ENCODE data around the gene DRAP1.

Gene DRAP1

DNA sequence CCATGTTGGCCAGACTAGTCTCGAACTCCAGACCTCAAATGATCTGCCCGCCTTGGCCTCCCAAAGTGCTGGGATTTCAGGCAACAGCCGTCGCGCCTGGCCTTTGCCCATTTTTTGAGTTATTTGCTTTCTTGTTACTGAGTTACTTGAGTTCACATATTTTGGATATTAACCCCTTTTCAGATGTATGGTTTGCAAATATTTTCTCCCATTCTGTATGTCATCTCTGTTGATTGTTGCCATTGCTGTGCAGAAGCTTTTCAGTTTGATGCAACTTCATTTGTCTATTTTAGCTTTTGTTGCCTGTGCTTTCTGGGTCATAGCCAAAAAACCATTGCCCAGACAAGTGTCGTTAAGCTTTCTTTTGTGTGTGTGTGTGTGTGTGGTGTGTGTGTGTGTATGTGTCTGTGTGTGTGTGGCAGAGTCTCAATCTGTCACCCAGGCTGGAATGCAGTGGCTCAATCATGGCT lies 32.9 kb downstream of the DRAP1 start:
- no peak for DNase-seq (ENCODE audit: low read depth)

DNA sequence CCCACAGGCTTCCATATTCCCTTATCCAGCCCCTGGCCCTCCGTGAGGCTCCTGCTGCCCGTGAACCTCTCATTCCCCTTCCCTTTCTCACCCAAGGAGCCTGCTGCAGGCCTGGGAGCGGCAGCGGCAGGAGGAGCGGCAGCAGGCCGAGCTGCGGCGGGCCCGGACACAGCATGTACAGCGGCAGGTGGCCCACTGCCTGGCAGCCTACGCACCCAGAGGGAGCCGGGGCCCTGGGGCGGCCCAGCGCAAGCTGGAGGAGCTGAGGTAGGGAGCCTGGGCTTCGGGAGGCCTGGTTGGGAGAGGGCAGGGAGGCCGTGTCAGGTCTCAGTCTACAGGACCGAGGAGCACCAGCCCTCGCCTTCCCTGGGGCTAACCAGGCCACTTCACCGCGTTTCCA lies 34.2 kb downstream of the DRAP1 start:
- no peak for DNase-seq (ENCODE audit: low read depth)
- no peak overlapping the region for H3K4me3 ChIP-seq (ENCODE audit: low read depth, low read length)

More for the DNA sequence above, 32.9 kb downstream of the DRAP1 start:
- no peak overlapping the region for H3K4me3 ChIP-seq (ENCODE audit: low read depth, low read length)

DNA sequence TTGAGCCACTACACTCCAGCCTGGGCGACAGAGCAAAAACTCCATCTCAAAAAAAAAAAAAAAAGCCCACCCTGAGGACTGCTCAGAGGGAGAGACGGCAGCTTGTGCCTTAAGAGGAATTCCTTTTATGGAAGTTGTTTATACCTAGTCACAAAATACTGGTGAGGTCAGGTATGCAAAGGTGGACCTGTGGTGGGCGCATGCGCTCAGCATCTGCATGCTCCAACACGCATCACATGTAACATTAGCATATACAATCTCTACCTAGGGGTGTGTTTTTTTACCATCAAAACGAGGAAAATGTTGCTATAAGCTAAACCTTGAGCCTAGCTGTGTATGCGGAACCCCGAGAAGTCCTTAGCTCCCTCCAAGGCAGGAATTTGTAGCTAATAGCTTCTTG lies 35.5 kb downstream of the DRAP1 start:
- no peak for DNase-seq (ENCODE audit: low read depth)
- no peak overlapping the region for H3K4me3 ChIP-seq (ENCODE audit: low read depth, low read length)

DNA sequence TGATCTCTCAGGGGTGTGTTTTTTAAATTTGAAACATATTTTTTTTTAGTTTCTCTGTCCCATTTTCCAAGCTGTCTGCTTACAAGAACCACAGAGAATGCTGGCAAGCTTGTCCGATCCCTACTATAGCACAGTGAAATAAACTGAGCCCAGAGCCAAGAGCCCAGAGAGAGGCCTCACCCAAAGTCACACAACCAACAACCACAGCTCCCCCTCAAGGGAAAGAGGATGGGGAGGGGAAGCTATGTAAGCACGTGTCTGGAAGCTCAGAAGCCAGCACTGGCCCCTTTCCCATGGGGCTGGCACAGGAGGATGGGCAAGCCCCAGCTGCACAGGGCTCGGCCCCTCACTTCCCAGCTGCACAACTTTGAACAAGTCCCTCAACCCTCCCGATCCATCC lies 39.1 kb downstream of the DRAP1 start:
- no peak for DNase-seq (ENCODE audit: low read depth)
- no peak overlapping the region for H3K4me3 ChIP-seq (ENCODE audit: low read depth, low read length)

DNA sequence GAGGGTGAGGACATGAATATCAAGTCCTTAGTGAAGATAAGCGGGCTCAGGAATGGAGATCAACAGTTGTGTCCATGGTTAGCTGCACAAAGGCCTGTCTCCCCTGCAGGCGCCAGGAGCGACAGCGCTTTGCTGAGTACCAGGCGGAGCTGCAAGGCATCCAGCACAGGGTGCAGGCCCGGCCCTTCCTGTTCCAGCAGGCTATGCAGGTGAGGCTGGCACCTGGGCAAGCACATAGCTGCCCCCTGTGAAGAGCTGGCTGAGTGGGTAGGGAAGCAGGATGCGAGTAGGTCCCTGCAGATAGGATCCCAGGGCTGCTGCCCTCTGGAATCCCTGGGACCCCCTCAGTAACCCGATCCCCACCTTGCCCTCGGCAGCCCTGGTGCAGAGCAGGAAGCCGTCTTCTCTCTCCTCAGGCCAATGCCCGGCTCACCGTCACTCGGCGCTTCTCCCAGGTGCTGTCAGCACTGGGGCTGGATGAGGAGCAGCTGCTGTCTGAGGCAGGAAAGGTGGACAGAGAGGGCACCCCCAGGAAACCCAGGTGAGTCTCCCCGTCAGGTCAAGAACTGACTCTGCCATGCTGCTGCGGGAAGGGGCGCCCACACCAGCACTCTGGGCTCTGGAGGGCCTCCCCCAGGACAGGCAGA lies 39.7 kb downstream of the DRAP1 start:
- no peak overlapping the region for H3K4me3 ChIP-seq (ENCODE audit: low read depth, low read length)
- no peak for DNase-seq (ENCODE audit: low read depth)

DNA sequence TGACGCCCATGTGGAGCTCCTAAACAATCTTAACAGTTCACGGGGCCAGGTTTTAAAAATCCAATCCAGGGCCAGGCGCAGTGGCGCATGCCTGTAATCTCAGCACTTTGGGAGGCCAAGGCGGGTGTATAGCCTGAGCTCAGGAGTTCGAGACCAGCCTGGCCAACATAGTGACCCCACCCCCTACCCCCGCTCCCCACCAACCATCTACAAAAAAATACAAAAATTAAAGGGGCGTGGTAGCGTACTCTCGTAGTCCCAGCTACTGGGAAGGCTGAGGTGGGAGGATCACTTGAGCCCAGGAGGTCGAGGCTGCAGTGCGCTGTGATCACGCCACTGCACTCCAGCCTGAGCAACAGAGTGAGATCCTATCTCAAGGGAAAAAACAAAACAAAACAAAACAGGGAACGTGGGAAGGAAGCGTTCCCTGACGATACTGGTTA lies 41.6 kb downstream of the DRAP1 start:
- peak overlapping the region; percentile 93 for H3K4me3 ChIP-seq (ENCODE audit: low read depth, low read length)
- no peak for DNase-seq (ENCODE audit: low read depth)

DNA sequence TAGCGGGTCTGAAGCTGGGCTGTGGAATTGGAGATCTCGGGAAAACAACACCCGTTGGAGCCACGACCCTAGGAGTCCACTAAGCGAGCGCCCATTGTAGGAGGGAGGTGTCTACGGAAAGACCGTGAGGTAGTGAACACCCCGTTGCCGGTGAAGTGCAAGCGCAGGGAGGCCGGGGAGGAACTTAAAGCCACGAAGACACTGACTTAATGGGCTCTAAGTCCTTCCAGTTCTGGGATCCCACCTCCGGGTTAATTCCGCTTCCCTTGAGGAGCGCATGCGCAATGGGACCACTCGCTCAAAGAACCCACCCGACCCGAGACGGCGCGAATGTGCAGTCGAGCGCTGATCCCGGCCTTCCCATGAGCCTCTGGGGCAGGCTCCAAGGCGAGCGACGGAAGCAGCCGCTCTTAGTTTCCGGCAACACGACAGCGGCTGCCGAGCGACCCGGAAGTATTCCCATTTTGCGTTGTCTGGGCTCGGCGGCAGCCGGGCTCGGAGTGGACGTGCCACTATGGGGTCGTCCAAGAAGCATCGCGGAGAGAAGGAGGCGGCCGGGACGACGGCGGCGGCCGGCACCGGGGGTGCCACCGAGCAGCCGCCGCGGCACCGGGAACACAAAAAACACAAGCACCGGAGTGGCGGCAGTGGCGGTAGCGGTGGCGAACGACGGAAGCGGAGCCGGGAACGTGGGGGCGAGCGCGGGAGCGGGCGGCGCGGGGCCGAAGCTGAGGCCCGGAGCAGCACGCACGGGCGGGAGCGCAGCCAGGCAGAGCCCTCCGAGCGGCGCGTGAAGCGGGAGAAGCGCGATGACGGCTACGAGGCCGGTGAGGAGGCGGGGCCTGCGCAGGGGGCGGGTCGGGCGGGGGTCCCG lies 42.3 kb downstream of the DRAP1 start, which contains the start of gene SART1:
SART1 (plus strand) TSS at position 468 of the 874 bp plus-strand sequence; CDS start at position 515, 47 bp downstream.
- peak within 1 kb of the TSS; percentile 93 for H3K4me3 ChIP-seq (ENCODE audit: low read depth, low read length)

DNA sequence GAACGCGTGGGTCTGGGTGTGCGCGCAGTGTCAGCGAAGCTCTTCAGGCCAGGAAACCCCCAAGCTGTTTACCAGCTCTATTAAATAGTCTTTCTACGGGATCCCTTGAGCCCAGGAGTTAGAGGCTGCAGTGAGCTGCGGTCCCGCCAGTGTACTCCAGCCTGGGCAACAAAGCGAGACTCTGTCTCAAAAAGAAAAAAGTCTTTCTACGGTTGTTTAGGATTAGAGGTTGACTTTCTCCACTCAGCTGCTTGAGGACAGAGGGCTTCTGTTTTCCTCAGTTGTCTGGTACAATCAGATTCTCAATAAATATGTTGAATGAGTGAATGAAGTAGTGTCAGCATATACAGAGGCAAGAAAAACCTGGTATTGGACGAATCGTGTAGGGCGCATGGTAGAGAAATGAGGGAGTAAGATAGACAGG lies 42.9 kb downstream of the DRAP1 start:
- peak overlapping the region; percentile 93 for H3K4me3 ChIP-seq (ENCODE audit: low read depth, low read length)
- DNase-seq (ENCODE audit: low read depth): no peak

More for the DNA sequence above, 42.3 kb downstream of the DRAP1 start, which contains the start of gene SART1:
- peak; percentile 90 for DNase-seq (ENCODE audit: low read depth)

DNA sequence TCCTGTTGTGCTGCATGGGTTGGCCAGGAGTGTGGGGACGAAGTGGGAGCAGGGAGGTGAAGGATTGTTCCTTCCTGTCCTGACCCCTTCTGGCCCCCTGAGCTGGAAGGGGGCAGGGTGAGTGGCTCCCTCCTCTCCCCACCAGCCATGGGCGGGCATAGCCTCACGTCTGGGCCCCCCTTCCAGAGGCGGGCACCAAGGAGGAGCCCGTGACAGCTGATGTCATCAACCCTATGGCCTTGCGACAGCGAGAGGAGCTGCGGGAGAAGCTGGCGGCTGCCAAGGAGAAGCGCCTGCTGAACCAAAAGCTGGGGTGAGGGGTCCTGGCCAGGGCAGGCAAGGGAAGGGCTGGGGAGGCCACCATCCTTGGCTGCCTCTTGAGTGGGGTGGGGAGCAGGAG lies 45.7 kb downstream of the DRAP1 start:
- no peak overlapping the region for H3K4me3 ChIP-seq (ENCODE audit: low read depth, low read length)
- no peak for DNase-seq (ENCODE audit: low read depth)

DNA sequence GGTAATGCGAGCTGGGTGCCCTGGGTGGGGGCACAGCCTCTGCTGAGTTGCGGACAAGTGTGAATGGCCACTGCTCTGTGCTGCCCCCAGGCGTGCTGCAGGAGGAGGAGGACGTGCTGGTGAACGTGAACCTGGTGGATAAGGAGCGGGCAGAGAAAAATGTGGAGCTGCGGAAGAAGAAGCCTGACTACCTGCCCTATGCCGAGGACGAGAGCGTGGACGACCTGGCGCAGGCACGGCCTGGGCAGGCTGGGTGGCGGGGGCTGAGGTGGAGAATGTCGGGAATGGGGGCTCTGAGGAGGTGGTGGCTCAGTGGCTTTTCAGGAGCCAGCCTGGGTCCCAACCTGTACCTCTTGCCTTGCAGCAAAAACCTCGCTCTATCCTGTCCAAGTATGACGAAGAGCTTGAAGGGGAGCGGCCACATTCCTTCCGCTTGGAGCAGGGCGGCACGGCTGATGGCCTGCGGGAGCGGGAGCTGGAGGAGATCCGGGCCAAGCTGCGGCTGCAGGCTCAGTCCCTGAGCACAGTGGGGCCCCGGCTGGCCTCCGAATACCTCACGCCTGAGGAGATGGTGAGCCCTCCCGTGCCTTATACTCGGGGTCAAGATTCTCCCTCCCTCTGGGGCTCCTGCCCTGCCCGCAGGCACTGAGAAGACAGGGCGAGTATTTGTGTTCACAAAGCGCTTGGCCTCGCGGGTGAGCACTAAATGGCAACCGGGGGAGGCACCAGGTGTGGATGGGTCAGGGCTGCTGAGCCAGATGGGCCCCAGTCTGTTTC lies 46.9 kb downstream of the DRAP1 start:
- H3K4me3 ChIP-seq (ENCODE audit: low read depth, low read length): no peak overlapping the region
- DNase-seq (ENCODE audit: low read depth): no peak

DNA sequence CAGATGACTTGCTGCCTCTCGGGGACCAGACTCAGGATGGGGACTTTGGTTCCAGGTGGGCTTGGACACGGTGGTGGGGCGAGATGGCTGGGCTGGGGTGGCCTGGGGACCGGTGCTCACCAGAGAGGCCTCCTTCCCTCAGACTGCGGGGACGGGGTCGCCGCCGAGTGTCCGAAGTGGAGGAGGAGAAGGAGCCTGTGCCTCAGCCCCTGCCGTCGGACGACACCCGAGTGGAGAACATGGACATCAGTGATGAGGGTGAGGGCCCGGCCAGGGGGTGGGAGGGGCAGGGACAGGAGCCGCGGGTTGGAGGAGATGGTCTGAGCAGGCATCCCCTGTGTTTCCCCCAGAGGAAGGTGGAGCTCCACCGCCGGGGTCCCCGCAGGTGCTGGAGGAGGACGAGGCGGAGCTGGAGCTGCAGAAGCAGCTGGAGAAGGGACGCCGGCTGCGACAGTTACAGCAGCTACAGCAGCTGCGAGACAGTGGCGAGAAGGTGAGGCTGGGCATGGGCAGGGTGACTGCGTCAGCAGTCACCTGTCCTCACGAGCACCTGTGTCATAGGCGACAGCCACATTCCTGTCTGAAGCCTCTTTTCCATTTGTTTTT lies 48.2 kb downstream of the DRAP1 start:
- no peak for DNase-seq (ENCODE audit: low read depth)
- no peak overlapping the region for H3K4me3 ChIP-seq (ENCODE audit: low read depth, low read length)

DNA sequence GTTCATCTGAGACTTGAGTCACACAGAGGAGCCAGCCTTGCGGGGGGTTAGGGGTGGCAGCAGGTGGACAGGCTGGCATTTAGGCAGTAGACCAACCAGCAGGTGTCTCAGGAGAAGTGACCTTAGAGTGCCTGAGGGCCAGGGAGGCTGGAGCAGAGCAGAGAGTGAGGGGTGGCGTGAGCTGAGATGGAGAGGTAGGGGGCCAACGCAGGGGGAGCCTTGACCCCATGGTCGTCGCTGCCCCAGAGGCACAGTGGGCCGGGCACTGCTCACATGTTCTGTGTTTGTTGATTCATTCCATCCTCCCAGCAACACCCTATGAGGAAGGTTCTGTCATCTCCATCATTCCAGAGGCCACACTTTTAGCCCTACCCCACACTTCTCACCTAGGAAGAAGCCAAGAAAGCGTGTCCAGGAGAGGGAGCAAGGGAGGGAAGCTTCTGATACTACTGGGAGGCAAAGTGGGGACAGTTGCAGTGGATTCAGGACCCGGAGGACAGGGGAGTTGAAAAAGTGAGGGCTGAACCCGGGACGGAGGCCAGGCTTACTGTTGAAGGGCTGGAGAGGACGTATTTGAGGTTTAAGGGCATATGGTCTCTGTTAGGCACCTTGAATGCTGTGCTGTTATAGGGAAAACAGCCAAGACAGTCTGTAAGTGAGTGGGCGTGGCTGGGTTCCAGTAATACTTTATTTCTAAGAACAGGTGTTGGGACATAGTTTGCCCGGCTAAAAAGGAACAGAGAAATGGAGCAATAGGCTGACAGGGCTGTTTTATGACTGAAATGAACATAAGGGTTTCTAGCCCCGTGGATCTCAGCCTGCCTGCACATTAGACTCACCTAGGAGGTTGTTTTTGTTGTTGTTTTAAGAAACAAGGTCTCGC lies 49.6 kb downstream of the DRAP1 start:
- no peak for DNase-seq (ENCODE audit: low read depth)
- no peak overlapping the region for H3K4me3 ChIP-seq (ENCODE audit: low read depth, low read length)
